Measurements from ENCODE around the gene SYMPK.

The SYMPK gene

DNA sequence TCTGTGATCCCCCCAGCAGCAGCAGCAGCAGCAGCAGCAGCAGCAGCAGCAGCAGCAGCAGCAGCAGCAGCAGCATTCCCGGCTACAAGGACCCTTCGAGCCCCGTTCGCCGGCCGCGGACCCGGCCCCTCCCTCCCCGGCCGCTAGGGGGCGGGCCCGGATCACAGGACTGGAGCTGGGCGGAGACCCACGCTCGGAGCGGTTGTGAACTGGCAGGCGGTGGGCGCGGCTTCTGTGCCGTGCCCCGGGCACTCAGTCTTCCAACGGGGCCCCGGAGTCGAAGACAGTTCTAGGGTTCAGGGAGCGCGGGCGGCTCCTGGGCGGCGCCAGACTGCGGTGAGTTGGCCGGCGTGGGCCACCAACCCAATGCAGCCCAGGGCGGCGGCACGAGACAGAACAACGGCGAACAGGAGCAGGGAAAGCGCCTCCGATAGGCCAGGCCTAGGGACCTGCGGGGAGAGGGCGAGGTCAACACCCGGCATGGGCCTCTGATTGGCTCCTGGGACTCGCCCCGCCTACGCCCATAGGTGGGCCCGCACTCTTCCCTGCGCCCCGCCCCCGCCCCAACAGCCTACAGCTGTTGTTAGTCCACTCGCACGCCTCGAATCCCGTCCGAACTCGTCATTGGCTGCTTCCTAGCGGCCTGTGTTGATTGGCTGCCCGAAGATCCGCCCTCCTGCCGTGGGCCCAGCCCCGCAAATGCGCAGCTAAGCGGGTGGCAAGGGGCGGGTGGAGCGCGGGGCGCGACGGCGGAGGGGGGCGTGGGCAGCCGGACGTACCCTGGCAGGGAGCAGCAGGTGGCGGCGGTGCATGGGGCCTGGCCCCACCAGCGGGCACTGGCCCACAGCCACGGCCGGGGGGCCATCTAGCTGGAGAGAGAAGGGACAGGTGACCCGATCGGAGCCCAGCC is 92.5 kb downstream of the SYMPK start (continued):
- TF ChIP-seq, protein P1, sequence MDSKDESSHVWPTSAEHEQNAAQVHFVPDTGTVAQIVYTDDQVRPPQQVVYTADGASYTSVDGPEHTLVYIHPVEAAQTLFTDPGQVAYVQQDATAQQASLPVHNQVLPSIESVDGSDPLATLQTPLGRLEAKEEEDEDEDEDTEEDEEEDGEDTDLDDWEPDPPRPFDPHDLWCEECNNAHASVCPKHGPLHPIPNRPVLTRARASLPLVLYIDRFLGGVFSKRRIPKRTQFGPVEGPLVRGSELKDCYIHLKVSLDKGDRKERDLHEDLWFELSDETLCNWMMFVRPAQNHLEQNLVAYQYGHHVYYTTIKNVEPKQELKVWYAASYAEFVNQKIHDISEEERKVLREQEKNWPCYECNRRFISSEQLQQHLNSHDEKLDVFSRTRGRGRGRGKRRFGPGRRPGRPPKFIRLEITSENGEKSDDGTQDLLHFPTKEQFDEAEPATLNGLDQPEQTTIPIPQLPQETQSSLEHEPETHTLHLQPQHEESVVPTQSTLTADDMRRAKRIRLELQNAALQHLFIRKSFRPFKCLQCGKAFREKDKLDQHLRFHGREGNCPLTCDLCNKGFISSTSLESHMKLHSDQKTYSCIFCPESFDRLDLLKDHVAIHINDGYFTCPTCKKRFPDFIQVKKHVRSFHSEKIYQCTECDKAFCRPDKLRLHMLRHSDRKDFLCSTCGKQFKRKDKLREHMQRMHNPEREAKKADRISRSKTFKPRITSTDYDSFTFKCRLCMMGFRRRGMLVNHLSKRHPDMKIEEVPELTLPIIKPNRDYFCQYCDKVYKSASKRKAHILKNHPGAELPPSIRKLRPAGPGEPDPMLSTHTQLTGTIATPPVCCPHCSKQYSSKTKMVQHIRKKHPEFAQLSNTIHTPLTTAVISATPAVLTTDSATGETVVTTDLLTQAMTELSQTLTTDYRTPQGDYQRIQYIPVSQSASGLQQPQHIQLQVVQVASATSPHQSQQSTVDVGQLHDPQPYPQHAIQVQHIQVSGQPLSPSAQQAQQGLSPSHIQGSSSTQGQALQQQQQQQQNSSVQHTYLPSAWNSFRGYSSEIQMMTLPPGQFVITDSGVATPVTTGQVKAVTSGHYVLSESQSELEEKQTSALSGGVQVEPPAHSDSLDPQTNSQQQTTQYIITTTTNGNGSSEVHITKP (tag by site-specific recombination; IDR thresholded peaks at IDR 0.05) = no peak
- TF ChIP-seq ZNF561 (tag by site-specific recombination; IDR thresholded peaks at IDR 0.05; ENCODE audit: borderline replicate concordance) (peak; percentile 14; the same call in 1 of the 2 replicates), KLF16 (tag by site-specific recombination; IDR thresholded peaks at IDR 0.05) (peak; percentile 49), ZNF623 (tag by site-specific recombination; IDR thresholded peaks at IDR 0.05) (no peak), ZIC2 (tag by site-specific recombination; IDR thresholded peaks at IDR 0.05) (peak; percentile 95), GLIS1 (tag by site-specific recombination; IDR thresholded peaks at IDR 0.05) (peak; percentile 97), ZFP69B (tag by site-specific recombination; IDR thresholded peaks at IDR 0.05) (peak; percentile 99), KLF9 (tag by site-specific recombination; IDR thresholded peaks at IDR 0.05; ENCODE audit: low read depth) (peak; percentile 89), ZNF677 (tag by site-specific recombination; IDR thresholded peaks at IDR 0.05) (0 out of 2 replicates have a peak, but pooled peaks have one; percentile 9), KLF10 (tag by site-specific recombination; IDR thresholded peaks at IDR 0.05) (peak; percentile 99), YY2 (tag by site-specific recombination; IDR thresholded peaks at IDR 0.05) (no peak), OSR2 (tag by site-specific recombination; IDR thresholded peaks at IDR 0.05) (peak; percentile 32; the same call in 1 of the 2 replicates), EGR2 (tag by site-specific recombination; IDR thresholded peaks at IDR 0.05; ENCODE audit: low read depth) (peak; percentile 97), ZXDB (tag by site-specific recombination; IDR thresholded peaks at IDR 0.05) (peak; percentile 73), GLIS2 (tag by site-specific recombination; IDR thresholded peaks at IDR 0.05) (peak; percentile 93), ZNF792 (tag by site-specific recombination; IDR thresholded peaks at IDR 0.05) (no peak), ZBTB20 (tag by site-specific recombination; IDR thresholded peaks at IDR 0.05) (peak; percentile 100), SP3 (tag by site-specific recombination; IDR thresholded peaks at IDR 0.05) (peak; percentile 97), ZFHX2 (tag by site-specific recombination; conservative IDR thresholded peaks at IDR 0.05) (peak; percentile 99)
- TF ChIP-seq, protein P2, sequence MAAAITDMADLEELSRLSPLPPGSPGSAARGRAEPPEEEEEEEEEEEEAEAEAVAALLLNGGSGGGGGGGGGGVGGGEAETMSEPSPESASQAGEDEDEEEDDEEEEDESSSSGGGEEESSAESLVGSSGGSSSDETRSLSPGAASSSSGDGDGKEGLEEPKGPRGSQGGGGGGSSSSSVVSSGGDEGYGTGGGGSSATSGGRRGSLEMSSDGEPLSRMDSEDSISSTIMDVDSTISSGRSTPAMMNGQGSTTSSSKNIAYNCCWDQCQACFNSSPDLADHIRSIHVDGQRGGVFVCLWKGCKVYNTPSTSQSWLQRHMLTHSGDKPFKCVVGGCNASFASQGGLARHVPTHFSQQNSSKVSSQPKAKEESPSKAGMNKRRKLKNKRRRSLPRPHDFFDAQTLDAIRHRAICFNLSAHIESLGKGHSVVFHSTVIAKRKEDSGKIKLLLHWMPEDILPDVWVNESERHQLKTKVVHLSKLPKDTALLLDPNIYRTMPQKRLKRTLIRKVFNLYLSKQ (tag by site-specific recombination; IDR thresholded peaks at IDR 0.05; ENCODE audit: borderline replicate concordance) = no peak
- TF ChIP-seq, protein P3, sequence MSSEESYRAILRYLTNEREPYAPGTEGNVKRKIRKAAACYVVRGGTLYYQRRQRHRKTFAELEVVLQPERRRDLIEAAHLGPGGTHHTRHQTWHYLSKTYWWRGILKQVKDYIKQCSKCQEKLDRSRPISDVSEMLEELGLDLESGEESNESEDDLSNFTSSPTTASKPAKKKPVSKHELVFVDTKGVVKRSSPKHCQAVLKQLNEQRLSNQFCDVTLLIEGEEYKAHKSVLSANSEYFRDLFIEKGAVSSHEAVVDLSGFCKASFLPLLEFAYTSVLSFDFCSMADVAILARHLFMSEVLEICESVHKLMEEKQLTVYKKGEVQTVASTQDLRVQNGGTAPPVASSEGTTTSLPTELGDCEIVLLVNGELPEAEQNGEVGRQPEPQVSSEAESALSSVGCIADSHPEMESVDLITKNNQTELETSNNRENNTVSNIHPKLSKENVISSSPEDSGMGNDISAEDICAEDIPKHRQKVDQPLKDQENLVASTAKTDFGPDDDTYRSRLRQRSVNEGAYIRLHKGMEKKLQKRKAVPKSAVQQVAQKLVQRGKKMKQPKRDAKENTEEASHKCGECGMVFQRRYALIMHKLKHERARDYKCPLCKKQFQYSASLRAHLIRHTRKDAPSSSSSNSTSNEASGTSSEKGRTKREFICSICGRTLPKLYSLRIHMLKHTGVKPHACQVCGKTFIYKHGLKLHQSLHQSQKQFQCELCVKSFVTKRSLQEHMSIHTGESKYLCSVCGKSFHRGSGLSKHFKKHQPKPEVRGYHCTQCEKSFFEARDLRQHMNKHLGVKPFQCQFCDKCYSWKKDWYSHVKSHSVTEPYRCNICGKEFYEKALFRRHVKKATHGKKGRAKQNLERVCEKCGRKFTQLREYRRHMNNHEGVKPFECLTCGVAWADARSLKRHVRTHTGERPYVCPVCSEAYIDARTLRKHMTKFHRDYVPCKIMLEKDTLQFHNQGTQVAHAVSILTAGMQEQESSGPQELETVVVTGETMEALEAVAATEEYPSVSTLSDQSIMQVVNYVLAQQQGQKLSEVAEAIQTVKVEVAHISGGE (tag by site-specific recombination; conservative IDR thresholded peaks at IDR 0.05; ENCODE audit: low read depth) = no peak
- TF ChIP-seq, protein P4, sequence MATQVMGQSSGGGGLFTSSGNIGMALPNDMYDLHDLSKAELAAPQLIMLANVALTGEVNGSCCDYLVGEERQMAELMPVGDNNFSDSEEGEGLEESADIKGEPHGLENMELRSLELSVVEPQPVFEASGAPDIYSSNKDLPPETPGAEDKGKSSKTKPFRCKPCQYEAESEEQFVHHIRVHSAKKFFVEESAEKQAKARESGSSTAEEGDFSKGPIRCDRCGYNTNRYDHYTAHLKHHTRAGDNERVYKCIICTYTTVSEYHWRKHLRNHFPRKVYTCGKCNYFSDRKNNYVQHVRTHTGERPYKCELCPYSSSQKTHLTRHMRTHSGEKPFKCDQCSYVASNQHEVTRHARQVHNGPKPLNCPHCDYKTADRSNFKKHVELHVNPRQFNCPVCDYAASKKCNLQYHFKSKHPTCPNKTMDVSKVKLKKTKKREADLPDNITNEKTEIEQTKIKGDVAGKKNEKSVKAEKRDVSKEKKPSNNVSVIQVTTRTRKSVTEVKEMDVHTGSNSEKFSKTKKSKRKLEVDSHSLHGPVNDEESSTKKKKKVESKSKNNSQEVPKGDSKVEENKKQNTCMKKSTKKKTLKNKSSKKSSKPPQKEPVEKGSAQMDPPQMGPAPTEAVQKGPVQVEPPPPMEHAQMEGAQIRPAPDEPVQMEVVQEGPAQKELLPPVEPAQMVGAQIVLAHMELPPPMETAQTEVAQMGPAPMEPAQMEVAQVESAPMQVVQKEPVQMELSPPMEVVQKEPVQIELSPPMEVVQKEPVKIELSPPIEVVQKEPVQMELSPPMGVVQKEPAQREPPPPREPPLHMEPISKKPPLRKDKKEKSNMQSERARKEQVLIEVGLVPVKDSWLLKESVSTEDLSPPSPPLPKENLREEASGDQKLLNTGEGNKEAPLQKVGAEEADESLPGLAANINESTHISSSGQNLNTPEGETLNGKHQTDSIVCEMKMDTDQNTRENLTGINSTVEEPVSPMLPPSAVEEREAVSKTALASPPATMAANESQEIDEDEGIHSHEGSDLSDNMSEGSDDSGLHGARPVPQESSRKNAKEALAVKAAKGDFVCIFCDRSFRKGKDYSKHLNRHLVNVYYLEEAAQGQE (tag by site-specific recombination; IDR thresholded peaks at IDR 0.05) = 0 out of 2 replicates have a peak, but pooled peaks have one; percentile 27
- TF ChIP-seq, protein P5, sequence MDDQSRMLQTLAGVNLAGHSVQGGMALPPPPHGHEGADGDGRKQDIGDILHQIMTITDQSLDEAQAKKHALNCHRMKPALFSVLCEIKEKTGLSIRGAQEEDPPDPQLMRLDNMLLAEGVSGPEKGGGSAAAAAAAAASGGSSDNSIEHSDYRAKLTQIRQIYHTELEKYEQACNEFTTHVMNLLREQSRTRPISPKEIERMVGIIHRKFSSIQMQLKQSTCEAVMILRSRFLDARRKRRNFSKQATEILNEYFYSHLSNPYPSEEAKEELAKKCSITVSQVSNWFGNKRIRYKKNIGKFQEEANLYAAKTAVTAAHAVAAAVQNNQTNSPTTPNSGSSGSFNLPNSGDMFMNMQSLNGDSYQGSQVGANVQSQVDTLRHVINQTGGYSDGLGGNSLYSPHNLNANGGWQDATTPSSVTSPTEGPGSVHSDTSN (CRISPR knock-in tag; IDR thresholded peaks at IDR 0.05) = peak; percentile 47
- TF ChIP-seq, protein P6, sequence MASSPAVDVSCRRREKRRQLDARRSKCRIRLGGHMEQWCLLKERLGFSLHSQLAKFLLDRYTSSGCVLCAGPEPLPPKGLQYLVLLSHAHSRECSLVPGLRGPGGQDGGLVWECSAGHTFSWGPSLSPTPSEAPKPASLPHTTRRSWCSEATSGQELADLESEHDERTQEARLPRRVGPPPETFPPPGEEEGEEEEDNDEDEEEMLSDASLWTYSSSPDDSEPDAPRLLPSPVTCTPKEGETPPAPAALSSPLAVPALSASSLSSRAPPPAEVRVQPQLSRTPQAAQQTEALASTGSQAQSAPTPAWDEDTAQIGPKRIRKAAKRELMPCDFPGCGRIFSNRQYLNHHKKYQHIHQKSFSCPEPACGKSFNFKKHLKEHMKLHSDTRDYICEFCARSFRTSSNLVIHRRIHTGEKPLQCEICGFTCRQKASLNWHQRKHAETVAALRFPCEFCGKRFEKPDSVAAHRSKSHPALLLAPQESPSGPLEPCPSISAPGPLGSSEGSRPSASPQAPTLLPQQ (tag by site-specific recombination; IDR thresholded peaks at IDR 0.05) = peak; percentile 99

Measured in HEK293 (cell line).